Skin epidermis (tissue), 12 donors: ENCODE data around the gene NR6A1.

ENCODE experiments used
- H3K27ac ChIP-seq, 21 experiments: fragments of 200-600 bp; sonication (generic) in 11 of 21; one replicate each; pipeline ENCODE4 v1.5.0; 2020; ENCODE audit warnings: mild to moderate bottlenecking in 3 of 21, inconsistent platforms in 2 of 21, moderate library complexity in 2 of 21
- H3K4me3 ChIP-seq, 7 experiments: fragments of 200-600 bp; sonication (generic) in 2 of 7; one replicate each; pipeline ENCODE4 v1.5.0; 2020; ENCODE audit warnings: inconsistent platforms in 2 of 7, mild to moderate bottlenecking in 2 of 7, moderate library complexity in 1 of 7

NR6A1 gene

DNA sequence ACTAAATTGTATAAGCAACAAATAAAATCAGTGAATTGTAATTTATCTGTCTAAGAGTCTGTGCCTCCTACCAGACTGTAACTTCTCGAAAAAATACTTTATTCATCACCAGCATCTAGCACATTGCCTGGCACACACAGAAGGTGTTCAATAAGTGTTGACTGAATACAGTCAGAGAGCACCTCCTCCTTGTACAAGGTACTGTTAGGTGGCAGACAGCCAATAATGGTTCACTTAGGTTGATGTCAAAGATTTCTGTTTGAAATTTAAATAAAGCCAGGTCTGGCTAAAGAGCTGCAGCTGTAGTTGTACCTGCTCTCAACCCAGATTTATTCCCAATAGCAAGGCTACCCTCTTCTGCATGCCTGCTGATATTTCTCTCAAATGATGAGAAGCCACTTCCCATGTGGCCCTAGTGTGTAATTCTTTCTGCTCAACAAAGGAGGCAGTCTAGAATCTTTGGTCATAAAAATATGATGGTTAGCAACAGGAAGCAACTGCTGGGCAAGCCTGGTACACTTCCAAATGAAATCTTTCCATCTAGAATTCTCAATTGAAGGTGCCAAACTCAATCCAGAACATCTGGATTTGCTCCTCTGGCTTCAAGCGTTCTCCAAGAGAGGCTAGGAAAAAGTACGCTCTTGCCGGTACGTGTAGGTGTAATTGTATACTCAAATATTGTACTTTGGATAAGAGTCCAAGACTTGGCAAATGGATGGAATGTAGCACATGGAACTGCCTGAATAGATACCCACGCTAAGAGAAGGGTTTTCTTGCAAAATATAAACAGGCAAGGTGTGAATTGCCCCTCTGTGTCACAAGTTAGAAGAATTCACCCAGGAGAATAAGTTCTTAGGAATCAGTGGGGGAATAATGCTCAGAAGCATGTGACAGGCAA is 95.6 kb downstream of the NR6A1 start:
- Histone ChIP-seq H3K27ac (no peak overlapping the region), H3K4me3 (no peak overlapping the region)

DNA sequence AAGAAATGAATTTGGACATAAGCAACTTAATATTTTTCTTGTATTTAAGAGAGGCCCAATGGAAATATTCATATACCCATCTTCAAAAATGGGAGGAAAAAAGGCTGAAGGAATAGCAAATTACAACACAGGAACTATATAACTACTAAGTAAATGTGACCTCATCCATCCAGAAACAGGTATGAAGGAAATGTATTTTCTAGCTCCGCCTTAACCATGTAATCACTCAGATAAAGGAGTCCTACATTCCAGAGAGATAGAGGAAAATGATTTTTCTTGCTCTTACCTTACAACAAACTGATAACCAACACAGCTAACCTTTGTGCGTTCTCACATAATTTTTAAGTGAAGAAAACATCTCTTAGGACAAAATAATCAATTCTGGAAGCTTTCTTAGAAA is 96.5 kb downstream of the NR6A1 start:
- Histone ChIP-seq H3K4me3 (no peak overlapping the region), H3K27ac (no peak overlapping the region)

DNA sequence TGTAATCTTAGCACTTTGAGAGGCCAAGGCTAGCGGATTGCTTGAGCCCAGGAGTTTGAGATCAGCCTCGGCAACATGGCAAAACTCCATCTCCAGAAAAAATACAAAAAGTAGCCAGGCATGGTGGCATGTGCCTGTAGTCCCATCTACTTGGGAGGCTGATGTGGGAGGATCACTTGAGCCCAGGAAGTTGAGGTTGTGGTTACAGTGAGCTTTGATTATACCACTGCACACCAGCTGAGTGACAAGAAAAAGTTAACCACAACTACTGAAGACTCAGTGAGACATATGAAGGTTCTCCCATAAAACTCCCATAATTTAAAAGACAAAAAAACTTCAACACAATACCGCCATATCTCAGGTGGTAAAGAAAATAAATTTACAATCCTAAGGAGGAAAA is 98.0 kb downstream of the NR6A1 start:
- Histone ChIP-seq H3K4me3 (no peak overlapping the region), H3K27ac (no peak overlapping the region)

DNA sequence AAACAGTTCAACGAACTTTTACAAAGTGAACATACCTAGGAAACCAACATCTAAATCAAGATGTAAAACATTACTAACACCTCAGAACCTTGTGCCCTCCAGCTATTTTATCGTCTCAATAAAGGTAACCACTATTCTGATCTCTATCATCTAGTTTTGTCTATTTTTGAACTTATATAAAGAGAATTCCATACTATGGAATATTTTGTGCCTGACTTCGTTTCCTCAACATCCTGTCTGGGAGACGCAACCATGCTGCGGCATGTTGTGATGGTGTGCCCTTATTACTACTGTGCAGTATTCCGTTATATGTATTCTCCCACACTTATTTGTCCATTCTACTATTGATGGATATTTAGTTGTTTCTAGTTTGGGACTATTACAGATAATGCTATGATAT is 99.2 kb downstream of the NR6A1 start:
- no peak overlapping the region for H3K27ac ChIP-seq
- no peak overlapping the region for H3K4me3 ChIP-seq

DNA sequence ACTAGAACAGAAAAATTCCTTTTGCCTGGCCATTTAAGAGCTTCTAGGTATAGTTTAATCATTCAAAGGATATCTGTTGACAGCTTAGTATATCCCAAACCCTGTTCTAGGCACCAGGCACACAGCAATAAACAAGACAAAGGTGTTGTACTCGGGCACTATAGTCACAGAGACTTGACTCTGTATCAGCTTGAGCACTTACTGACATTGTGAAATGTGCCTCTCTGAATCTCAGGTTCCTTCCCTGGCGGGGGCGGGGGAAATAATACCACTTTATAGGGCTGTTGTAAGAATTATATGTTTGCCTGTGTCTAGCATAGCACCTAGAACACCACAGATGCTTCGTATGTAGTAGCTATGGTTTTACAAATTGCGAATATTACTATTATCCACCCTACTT is 104.5 kb downstream of the NR6A1 start:
- Histone ChIP-seq H3K27ac (no peak overlapping the region), H3K4me3 (no peak overlapping the region)

DNA sequence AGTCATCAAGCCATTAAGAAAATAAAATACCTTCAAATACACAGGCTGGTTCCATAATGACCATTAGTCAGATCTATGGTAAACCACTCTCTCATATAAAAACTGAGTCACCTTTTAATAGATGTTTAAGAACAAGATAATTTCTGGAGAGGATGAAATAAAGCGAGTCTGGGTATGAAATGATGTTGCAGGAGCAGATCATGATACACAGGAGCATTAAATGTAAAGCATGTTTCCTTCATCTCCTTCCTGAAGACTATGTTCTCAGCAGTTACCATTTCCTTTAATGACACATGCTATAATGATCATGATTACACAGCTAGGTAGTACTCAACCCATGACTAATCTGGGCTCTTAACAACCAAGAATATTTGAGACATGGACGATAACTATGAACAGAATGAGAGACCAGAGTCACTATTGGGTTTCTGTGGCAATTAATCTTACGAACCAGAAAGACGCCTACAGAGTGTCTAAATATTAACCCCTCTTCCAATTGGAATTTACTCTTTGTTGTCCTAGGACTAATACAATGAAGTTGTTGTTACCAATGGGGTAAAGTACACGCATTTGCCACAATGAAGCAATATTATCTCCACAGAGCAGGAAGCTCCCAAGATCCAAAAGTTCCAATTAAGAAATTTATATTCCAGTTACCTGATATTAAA is 105.6 kb downstream of the NR6A1 start:
- no peak overlapping the region for H3K4me3 ChIP-seq
- H3K27ac ChIP-seq = peak overlapping the region in 1 of 21 experiments; percentile 19

DNA sequence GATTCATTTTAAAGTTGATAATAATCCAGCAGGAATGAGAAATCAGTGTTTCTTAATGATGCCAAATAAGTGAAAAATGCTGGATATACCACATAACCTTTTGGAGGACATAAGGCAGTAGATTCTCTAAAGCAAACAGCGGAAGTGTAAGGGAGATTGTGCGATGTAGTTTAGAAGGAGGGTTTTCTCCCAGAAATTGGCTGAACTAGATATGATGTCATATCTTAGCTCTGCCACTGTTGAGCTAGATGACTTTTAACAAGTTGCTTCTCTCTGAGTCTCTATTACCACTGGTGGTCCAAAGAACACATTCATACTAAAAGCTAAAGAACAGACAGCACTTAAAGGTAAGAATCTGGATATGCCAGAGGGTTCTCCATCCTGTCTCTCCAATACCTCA is 107.0 kb downstream of the NR6A1 start:
- no peak overlapping the region for H3K27ac ChIP-seq
- no peak overlapping the region for H3K4me3 ChIP-seq

DNA sequence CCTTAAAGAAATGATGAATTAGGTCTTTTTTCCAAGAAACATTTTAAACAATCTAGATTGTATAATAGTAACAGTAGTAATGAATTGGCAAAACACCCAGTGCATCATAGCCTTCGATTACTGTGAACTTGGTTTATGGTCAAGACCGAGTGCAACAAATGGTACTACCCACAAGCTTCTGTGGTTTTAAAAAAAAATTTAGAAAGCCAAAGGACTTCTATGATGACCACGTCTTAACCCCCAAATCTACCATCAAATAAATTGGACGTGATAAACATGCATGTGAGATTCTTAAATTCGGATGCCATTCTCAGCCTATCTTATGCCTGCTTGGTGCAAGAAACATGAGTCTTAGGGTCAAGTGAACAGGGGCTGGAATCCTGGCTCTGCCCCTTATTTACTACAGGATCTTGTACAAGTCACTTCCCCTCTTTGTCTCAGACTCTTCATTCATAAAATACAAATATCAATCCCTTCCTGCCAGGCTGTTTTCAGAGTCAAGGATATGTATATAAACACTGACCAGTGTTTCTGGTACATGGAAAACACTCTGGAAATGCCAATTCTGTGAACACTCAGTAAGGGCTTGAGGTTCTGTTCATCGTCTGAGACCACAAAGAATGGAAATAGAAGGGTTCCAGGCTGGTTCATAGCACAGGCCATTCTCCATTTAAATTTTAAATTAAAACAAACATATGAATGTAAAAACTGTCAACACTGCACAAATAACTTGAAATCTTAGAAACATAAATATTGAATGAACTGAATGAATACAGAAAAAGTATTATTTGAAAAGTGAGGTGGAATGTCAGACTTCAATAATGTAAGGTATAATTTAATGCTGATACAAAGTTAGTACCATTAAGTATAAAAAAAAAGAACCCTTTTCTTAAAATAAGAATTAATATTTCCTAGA is 107.8 kb downstream of the NR6A1 start:
- H3K27ac ChIP-seq = peak overlapping the region in 1 of 21 experiments; percentile 12
- H3K4me3 ChIP-seq = no peak overlapping the region

DNA sequence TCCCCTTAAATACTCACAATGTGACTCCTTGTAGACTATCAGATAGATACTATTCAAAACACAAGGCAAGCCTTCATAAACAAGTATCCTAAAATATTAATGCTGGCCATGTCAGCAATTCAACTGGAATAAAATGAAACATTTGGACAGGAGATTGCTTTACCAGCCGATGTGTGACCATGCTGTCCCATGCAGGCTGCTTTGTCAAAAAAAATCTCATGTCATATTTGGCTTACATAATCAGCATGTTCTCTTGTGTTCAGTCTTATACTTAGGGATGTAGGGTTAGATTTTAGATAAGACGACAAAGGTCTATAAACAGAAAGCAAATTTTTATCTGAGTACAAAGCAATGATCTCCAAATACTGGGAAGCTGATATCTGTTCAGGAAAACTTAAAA is 108.5 kb downstream of the NR6A1 start:
- H3K4me3 ChIP-seq = no peak overlapping the region
- no peak overlapping the region for H3K27ac ChIP-seq

DNA sequence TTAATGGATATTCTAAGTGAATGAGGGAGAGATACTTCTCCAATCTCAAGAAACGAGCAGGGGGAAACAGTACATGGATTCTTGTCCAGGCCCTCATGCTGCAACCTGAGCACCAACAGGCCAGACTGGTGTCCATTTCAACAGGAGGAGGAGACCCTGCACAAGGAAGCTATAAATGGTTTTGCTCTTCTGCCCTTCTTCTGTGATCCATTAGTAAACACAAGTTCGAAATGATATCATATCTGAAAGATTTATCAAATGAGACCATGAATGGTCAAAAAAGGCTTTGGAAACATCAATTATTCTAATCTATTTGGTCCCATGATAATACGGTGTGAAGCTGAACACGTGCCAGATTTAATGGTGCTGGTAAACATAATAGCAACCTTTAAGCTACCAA is 109.8 kb downstream of the NR6A1 start:
- Histone ChIP-seq H3K27ac (peak overlapping the region in 1 of 21 experiments; percentile 92), H3K4me3 (no peak overlapping the region)

DNA sequence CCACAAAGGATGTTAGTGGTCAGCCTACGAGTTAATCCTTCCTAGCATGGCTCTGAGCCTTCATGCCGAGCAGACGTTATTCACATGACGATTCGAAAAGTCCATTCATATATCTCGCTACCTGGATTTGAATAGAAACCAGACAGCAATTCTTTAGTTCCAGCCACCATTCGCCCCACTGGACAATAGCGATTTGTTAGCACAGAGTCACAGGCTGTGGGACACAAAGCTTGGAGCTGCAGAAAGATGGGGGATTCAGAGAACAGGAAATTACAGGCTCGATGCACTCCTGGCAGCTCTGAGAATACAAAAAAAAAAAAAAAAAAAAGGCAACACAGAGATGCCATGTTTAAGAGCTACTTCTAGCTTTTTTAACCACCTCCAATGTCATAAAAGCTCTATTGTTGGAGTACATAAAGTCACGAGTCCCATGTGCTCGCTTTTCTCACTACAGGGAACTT is 110.7 kb downstream of the NR6A1 start:
- H3K4me3 ChIP-seq = peak overlapping the region; percentile 30 to 57 (median 45)
- H3K27ac ChIP-seq = peak overlapping the region in 17 of 21 experiments; percentile 28 to 92 (median 82)

DNA sequence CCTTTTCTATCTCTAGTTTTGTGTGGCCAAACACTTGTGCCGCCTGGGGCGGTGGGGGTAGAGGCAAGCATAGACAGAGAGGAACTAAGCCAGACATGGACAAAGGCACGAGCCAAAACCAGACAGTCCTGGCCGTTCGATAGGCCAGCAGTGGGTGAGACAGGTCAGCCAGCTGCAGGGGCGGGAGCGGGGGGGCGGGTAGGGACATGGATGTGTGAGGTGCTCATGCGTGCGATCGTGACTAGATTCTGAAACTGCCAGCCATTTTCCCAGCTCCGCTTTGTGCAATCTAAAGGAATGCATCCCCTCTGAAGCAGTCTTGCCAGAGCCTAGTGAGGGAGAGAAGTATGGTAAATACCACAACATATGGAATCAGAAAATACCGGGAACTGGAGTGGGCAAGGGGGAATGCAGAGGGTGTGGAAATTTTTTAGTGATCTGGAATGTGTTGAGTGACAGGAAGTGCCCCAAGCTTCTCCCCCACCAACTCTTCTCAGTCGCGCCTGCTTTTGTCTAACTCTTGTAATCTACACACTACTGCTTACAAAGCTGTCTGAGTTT is 111.9 kb downstream of the NR6A1 start:
- Histone ChIP-seq H3K27ac (peak overlapping the region; percentile 19 to 92 (median 80)), H3K4me3 (peak overlapping the region; percentile 30 to 57 (median 45))

DNA sequence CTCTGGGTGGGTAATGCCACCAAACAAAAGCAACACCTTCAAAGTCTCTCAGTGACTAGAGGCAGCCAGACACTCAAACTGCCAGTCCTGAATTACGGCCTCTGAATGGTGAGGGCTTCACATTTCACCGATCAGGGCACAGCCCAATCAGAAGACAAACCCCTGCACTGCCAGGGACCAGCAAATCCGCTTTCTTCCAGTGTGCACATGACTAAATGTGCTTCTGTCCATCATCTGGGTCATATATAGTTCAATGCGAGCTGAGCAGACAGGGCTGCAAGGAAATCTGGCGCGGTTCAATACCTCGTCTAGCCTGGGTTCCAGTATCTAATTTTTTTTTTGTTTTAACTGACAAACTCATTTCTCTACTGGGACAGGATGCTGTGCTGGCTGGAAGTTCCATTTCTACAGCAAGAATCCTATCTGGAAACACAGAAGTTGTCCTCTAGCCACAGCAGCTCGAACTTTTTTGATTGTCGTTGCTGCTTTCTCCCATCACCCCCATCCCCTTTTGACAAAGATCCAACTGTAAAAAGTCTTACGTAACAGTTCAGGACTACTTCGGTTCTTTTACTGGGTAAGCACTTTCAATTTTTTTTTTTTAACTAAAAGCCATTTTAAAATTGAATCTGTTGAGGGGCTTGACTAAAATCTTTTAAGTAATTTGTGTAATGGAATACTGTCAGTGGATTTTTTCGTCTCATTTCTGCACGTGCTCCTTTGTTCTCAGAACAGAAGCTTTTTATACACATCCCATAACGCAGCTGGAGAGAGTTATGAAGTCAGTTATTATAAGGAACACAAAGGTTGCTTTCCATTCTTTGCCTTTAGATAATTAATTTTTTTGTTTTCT is 112.7 kb downstream of the NR6A1 start:
- Histone ChIP-seq H3K27ac (peak overlapping the region in 20 of 21 experiments; percentile 19 to 92 (median 80)), H3K4me3 (peak overlapping the region; percentile 30 to 57 (median 45))

DNA sequence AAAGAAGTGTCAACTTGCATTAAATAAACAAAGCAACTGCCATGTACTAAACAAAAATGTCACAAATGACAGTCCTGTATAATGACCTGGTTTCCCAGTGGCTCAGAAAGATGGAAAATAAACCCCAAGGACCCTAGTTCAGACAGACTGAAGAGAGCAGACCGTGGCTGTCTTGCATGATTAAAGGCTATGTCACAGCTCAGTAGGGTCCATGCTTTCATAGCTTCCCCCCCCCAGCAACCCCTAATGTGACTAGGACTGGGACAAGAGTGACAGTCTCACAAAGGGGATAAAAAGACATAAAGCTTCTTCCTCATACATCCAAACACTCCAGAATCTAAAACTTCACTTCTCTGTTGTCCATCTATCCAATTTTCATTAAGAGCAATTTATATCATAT is 113.6 kb downstream of the NR6A1 start:
- Histone ChIP-seq H3K27ac (peak overlapping the region in 9 of 21 experiments; percentile 1 to 92 (median 57)), H3K4me3 (no peak overlapping the region)

DNA sequence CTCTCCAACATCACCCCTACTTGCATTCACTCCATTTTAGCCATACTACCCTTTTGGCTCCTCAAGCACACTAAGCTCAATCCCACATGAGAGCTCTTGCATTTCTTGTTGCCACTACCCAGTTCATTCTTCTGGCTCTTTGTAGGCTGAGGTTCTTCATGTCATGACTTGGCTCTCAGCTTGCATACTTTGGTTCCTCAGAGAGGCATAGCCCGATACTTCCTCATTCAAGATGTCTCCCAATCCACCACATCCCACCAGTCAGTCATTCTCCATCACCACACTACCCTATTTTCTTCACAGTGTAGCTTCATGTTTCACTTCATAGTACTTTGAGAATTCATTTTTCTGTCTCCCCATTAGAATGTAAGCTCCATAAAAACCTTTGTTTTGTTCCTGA is 116.7 kb downstream of the NR6A1 start:
- H3K27ac ChIP-seq = no peak overlapping the region
- H3K4me3 ChIP-seq = no peak overlapping the region

DNA sequence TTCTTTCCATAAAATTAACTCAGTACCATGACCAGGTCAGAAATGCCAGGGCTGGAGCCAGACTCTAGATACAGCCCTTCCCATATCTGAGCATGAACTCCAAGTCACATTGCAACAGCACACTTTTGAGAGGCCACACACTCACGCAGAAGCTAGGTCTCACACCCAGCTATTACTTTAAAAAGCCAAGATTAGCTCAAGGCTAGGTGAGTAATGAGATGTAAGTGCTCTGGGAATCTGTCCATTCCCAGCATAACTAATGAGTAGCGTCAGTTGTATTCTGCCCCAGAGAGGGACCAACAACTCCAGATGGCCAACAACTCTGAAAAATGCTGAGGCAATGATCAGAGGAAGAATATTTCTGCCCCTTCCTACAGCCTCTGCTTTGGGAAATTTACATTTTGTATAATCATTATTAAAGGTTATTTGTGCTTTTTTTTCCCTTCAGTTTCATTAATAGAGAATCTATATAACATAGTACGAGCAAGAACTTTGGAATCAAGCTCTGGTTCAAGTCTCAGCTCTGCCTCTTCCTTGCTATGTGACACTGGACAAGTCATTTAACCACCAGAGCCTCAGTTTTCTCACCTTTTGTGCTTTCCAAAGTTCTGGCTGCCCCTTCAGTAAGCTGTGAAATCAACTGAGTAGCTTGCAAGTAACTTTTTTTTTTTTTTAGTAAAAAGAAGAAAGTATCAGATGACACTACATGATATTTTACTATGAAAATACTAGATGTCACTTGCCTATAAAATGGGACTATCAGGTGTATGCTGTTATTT is 118.3 kb downstream of the NR6A1 start:
- Histone ChIP-seq H3K4me3 (no peak overlapping the region), H3K27ac (peak overlapping the region in 6 of 21 experiments; percentile 13 to 66 (median 28))

DNA sequence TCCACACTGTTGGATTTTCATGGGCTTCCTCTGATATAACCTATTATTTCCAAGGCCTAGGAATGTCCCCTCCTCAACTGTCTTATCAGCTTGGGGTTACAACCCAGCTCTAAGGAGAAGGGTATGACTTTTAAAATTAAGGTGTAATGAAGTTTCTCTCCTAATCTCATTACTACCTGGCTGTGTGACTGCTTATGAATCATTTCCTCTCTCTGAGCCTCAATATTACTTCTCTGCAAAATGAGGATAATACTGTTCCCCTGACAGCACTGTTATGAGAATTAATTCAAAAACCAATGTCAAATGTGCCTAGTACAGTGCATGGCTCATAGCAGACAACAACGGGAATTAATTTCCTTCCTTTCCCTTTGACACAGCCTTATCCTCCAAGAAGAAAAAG is 118.9 kb downstream of the NR6A1 start:
- peak overlapping the region in 8 of 21 experiments; percentile 8 to 66 (median 25) for H3K27ac ChIP-seq

DNA sequence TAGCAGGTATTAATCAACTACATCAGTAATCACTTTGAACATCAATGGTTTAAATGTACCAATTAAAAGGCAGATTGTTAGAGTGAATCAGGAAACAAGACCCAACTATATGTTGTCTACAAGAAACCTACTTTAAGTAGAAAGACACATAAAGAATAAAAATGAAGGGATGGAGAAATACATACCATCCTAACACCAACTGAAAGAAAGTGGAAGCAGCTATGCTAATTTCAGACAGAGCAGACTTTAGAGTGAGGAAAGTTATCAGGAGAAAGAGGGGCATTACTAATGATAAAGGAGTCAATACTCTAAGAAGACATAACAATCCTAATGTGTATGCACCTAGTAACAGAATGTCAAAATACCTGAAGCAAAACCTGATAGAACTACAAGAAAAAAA is 125.8 kb downstream of the NR6A1 start:
- Histone ChIP-seq H3K4me3 (no peak overlapping the region), H3K27ac (no peak overlapping the region)

More for the DNA sequence above, 118.9 kb downstream of the NR6A1 start:
- no peak overlapping the region for H3K4me3 ChIP-seq
